Neural cell (in vitro differentiated cells): Measurements from ENCODE around the gene GBX2. TPM values are rescaled to one million over a fixed set of nuclear protein-coding genes. Genes with fewer than 3 reads are reported as not detected.

Source experiments
- H2AFZ ChIP-seq: fragments of 200-600, 300-800 bp; sonication (generic), shearing (Covaris generic); 2 replicates; pipeline ENCODE4 v1.6.0; 2014; ENCODE audit warnings: low read depth, mild to moderate bottlenecking, antibody characterized with exemption, low read length, moderate library complexity
- H3F3A ChIP-seq: fragments of 200-600 bp; shearing (Covaris generic); 2 replicates; pipeline ENCODE4 v1.6.1; 2016; ENCODE audit warnings: mild to moderate bottlenecking, moderate library complexity, mixed read lengths, antibody characterized with exemption, low read length; ENCODE audit not compliant: insufficient read depth, poor library complexity, severe bottlenecking
- H3K27ac ChIP-seq: fragments of 200-600, 300-800 bp; sonication (generic), shearing (Covaris generic); 2 replicates; pipeline ENCODE4 v1.5.1; 2014; ENCODE audit warnings: mild to moderate bottlenecking, low read length, moderate library complexity
- H3K27me3 ChIP-seq: fragments of 300-800, 200-600 bp; sonication (generic), shearing (Covaris generic); 2 replicates; pipeline ENCODE4 v1.6.0; 2014; ENCODE audit warnings: mild to moderate bottlenecking, low read depth, low read length, moderate library complexity; ENCODE audit not compliant: insufficient read depth
- H3K36me3 ChIP-seq: fragments of 300-800, 200-600 bp; sonication (generic), shearing (Covaris generic); 2 replicates; pipeline ENCODE4 v1.5.1; 2014; ENCODE audit warnings: mild to moderate bottlenecking, antibody characterized with exemption, low read length, moderate library complexity; ENCODE audit not compliant: insufficient read depth
- H3K4me2 ChIP-seq: fragments of 300-800, 200-600 bp; sonication (generic), shearing (Covaris generic); 2 replicates; pipeline ENCODE4 v1.6.0; 2014; ENCODE audit warnings: mild to moderate bottlenecking, low read length
- H3K4me3 ChIP-seq: fragments of 300-800, 200-600 bp; sonication (generic), shearing (Covaris generic); 2 replicates; pipeline ENCODE4 v1.5.1; 2014; ENCODE audit warnings: mild to moderate bottlenecking, low read length, moderate library complexity
- H3K79me2 ChIP-seq: fragments of 200-600 bp; shearing (Covaris generic); replicated peaks from 2 replicates; pipeline ENCODE4 v1.6.0; 2014; ENCODE audit warnings: mild to moderate bottlenecking, low read length, moderate library complexity; ENCODE audit not compliant: insufficient read depth
- H3K9ac ChIP-seq: fragments of 300-800, 200-600 bp; sonication (generic), shearing (Covaris generic); 2 replicates; pipeline ENCODE4 v1.6.1; 2016; ENCODE audit warnings: mild to moderate bottlenecking, low read length, mixed read lengths
- H3K9me2 ChIP-seq: fragments of 200-600 bp; shearing (Covaris generic); 2 replicates; pipeline ENCODE4 v1.6.1; 2016; ENCODE audit warnings: mild to moderate bottlenecking, low read length, mixed read lengths; ENCODE audit not compliant: insufficient read depth
- H3K9me3 ChIP-seq: fragments of 200-600, 300-800 bp; sonication (generic), shearing (Covaris generic); 2 replicates; pipeline ENCODE4 v1.6.1; 2016; ENCODE audit warnings: mild to moderate bottlenecking, mixed run types, low read length, moderate library complexity, mixed read lengths
- H4K20me1 ChIP-seq: fragments of 200-600 bp; shearing (Covaris generic); 2 replicates; pipeline ENCODE4 v1.6.1; 2016; ENCODE audit warnings: mild to moderate bottlenecking, mixed run types; ENCODE audit not compliant: insufficient read depth
- EP300 ChIP-seq: fragments of 450-650 bp; conservative IDR thresholded peaks from 2 replicates; pipeline ENCODE4 v1.6.1; 2014; ENCODE audit warnings: antibody characterized with exemption, mild to moderate bottlenecking, moderate library complexity; ENCODE audit not compliant: poor library complexity, severe bottlenecking
- EZH2 ChIP-seq: fragments of 200-600, 300-800 bp; shearing (Covaris generic), sonication (generic); IDR thresholded peaks from 2 replicates; pipeline ENCODE4 v1.6.1; 2014; ENCODE audit warnings: antibody characterized with exemption, low read length, borderline replicate concordance, mild to moderate bottlenecking; ENCODE audit not compliant: insufficient read depth, poor library complexity, severe bottlenecking
- MXI1 ChIP-seq: fragments of 450-650 bp; conservative IDR thresholded peaks from 2 replicates; pipeline ENCODE4 v1.6.1; 2014; ENCODE audit warnings: antibody characterized with exemption, mild to moderate bottlenecking; ENCODE audit not compliant: poor library complexity, severe bottlenecking
- POLR2AphosphoS5 ChIP-seq: IDR thresholded peaks from 2 replicates; pipeline ENCODE4 v1.6.1; 2012
- RAD21 ChIP-seq: fragments of 450-650 bp; conservative IDR thresholded peaks from 2 replicates; pipeline ENCODE4 v1.6.1; 2014; ENCODE audit warnings: antibody characterized with exemption, mild to moderate bottlenecking, moderate library complexity
- SMC3 ChIP-seq: fragments of 450-650 bp; conservative IDR thresholded peaks from 2 replicates; pipeline ENCODE4 v1.6.1; 2014; ENCODE audit warnings: antibody characterized with exemption, mild to moderate bottlenecking, moderate library complexity; ENCODE audit not compliant: poor library complexity
- TAF1 ChIP-seq: IDR thresholded peaks from 2 replicates; pipeline ENCODE4 v1.6.1; 2012; ENCODE audit warnings: low read depth
- polyA plus RNA-seq: library from polyadenylated mRNA; depleted of rRNA; stranded (reverse); fragments of >200 nt; gene quantifications from 2 replicates; pipeline ENCODE4 v1.2.3, GENCODE V29; 2014
- TF ChIP-seq, protein P1 (sequence below): fragments of 450-650 bp; IDR thresholded peaks from 2 replicates; pipeline ENCODE4 v1.5.1; 2014; ENCODE audit warnings: antibody characterized with exemption, mild to moderate bottlenecking, moderate library complexity; ENCODE audit not compliant: poor library complexity, severe bottlenecking
- TF ChIP-seq, protein P2 (sequence below): IDR thresholded peaks from 2 replicates; pipeline ENCODE4 v1.6.1; 2012; ENCODE audit warnings: borderline replicate concordance

Gene GBX2
- polyA plus RNA-seq, 1 donor from 2014 or later, result 0.92 TPM

DNA sequence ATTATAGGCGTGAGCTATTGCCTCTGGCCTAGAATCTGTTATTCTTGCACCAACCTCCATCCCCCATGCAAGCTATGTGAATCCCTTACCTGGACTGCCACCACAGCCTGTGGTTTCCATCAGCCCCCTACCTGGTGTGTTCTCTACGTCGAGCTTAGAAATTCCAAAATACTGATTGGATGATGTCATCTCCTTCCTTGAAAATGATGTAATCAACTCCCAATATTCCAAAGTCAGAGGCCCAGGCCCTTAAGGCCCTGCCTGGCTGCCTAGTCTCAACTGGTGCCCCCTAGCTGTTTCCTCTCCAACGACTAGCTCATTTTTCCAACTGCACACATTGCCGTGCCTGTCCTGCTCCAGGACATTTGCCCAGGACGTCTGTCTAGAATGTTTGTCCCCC lies 41.3 kb upstream of the GBX2 start:
- no peaks in the 10 kb centered on the region for H3K79me2 ChIP-seq
- H2AFZ ChIP-seq, result no peak overlapping the region
- no peak overlapping the region for H3K9ac ChIP-seq
- no peaks in the 10 kb centered on the region for H3K27me3 ChIP-seq
- H3K4me2 ChIP-seq, result no peak overlapping the region
- H3K9me3 ChIP-seq, result peaks cover 6% of the 10 kb centered on the region
- H3K36me3 ChIP-seq, result no peaks in the 10 kb centered on the region
- no peaks in the 10 kb centered on the region for H3F3A ChIP-seq
- no peak overlapping the region for H3K27ac ChIP-seq
- TF ChIP-seq, protein P1, sequence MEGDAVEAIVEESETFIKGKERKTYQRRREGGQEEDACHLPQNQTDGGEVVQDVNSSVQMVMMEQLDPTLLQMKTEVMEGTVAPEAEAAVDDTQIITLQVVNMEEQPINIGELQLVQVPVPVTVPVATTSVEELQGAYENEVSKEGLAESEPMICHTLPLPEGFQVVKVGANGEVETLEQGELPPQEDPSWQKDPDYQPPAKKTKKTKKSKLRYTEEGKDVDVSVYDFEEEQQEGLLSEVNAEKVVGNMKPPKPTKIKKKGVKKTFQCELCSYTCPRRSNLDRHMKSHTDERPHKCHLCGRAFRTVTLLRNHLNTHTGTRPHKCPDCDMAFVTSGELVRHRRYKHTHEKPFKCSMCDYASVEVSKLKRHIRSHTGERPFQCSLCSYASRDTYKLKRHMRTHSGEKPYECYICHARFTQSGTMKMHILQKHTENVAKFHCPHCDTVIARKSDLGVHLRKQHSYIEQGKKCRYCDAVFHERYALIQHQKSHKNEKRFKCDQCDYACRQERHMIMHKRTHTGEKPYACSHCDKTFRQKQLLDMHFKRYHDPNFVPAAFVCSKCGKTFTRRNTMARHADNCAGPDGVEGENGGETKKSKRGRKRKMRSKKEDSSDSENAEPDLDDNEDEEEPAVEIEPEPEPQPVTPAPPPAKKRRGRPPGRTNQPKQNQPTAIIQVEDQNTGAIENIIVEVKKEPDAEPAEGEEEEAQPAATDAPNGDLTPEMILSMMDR, result peak; percentile 21
- TF ChIP-seq MXI1, result no peak
- H3K9me2 ChIP-seq, result no peaks in the 10 kb centered on the region
- H3K4me3 ChIP-seq, result no peak overlapping the region
- no peaks in the 10 kb centered on the region for H4K20me1 ChIP-seq

DNA sequence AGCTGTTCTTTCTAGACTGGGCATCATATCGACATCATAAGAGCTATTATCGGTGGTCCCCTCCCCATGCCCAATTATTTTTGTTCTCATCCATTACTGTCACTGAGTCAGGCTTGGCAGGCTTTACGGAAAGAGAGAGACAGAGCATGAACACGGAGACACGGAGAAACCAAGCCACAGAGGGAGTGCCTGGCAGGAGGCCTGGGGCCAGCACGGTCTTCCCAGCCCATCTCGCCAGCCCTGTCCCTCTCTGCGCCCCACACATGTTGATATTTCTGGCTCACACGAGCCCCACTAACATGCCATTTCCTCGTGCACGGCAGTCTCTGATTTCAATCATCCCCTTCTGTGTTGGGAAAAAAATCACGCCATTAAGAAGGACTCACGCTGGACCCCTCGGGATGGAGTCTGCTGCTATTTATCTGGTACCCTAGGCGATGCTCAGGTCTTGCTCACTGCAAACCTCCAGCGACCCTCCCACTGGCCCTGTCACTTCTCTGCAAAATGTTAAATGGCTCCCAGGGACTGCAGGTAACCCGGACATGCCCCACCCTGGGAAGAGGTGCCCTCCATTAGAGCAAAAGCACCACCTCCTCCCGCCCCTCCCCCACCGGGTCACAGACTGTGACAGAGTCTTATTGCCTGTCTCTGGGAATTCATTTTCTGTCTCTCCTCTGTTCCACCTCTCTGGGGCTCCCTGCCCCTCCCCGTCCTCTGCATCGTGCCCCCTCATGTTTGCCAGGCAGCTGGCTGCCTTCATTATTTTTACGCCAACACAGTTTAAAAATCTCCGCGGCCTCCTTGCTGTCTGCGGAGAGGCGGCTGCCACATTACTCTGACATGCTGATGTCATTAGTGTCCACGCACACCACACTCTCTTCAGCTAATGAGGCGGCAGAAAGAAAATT lies 40.1 kb upstream of the GBX2 start:
- Histone ChIP-seq H2AFZ (no peak overlapping the region), H3F3A (no peaks in the 10 kb centered on the region), H3K79me2 (no peaks in the 10 kb centered on the region), H3K9ac (no peak overlapping the region), H3K4me2 (no peak overlapping the region), H3K36me3 (no peaks in the 10 kb centered on the region), H3K9me3 (peaks cover 6% of the 10 kb centered on the region), H3K27ac (peak overlapping the region; percentile 12), H3K27me3 (no peaks in the 10 kb centered on the region), H4K20me1 (no peaks in the 10 kb centered on the region), H3K4me3 (peak overlapping the region; percentile 45), H3K9me2 (no peaks in the 10 kb centered on the region)
- TF ChIP-seq TAF1 (no peak), POLR2AphosphoS5 (no peak), SMC3 (no peak), EZH2 (no peak), RAD21 (no peak), EP300 (no peak)
- TF ChIP-seq, protein P1, result no peak
- TF ChIP-seq, protein P2, sequence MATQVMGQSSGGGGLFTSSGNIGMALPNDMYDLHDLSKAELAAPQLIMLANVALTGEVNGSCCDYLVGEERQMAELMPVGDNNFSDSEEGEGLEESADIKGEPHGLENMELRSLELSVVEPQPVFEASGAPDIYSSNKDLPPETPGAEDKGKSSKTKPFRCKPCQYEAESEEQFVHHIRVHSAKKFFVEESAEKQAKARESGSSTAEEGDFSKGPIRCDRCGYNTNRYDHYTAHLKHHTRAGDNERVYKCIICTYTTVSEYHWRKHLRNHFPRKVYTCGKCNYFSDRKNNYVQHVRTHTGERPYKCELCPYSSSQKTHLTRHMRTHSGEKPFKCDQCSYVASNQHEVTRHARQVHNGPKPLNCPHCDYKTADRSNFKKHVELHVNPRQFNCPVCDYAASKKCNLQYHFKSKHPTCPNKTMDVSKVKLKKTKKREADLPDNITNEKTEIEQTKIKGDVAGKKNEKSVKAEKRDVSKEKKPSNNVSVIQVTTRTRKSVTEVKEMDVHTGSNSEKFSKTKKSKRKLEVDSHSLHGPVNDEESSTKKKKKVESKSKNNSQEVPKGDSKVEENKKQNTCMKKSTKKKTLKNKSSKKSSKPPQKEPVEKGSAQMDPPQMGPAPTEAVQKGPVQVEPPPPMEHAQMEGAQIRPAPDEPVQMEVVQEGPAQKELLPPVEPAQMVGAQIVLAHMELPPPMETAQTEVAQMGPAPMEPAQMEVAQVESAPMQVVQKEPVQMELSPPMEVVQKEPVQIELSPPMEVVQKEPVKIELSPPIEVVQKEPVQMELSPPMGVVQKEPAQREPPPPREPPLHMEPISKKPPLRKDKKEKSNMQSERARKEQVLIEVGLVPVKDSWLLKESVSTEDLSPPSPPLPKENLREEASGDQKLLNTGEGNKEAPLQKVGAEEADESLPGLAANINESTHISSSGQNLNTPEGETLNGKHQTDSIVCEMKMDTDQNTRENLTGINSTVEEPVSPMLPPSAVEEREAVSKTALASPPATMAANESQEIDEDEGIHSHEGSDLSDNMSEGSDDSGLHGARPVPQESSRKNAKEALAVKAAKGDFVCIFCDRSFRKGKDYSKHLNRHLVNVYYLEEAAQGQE, result no peak
